ENCODE data around the gene RPRD1B.
"Not testable (repeated sequence)": the region's sequence is repeated elsewhere in the genome, so short reads cannot be mapped to it uniquely, and the experiment has no call there.

RPRD1B gene

DNA sequence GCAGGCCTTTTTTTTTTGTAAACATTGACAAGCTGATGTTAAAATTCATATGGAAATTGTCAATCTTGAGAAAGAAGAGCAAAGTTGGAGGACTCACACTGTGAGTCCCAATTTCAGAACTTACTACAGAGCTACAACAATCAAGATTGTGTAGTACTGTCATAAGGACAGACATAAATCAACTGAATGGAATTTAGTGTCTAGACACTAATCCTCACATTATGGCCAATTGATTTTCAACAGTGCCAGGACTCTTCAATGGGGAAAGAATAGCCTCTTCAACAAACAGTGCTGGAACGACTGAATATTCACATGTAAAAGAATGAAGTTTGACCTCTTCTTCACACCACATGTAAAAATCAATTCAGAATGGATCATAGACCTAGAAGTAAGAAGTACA, 70.7 kb downstream of the RPRD1B start:
- DNase-seq (ENCODE audit: low read depth), result no peak

DNA sequence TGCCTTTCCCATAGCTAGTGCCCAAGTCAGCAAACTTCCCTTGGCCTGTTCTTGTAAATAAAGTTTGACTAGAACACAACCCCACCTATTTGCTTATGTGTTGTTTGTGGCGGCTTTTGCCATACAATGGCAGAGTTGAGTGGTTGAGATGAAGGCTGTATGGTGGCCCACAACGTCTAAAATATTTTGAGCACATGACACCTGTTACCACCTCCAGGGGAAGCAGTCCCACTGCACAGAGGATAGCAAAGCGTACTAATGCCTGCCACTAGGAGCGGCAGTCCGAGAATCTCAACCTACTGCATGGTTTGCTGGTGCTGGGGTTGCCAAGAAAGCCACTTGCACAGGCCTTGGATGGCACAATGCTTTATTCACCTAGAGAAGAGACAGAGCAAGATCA, 72.9 kb downstream of the RPRD1B start:
- DNase-seq (ENCODE audit: low read depth), result no peak

DNA sequence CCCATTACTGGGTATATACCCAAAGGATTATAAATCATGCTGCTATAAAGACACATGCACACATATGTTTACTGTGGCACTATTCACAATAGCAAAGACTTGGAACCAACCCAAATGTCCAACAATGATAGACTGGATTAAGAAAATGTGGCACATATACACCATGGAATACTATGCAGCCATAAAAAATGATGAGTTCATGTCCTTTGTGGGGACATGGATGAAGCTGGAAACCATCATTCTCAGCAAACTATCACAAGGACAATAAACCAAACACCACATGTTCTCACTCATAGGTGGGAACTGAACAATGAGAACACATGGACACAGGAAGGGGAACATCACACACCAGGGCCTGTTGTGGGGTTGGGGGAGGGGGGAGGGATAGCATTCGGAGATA, 73.8 kb downstream of the RPRD1B start:
- not testable (repeated sequence) for DNase-seq (ENCODE audit: low read depth)

- not testable (repeated sequence) for DNase-seq (ENCODE audit: low read depth)
Observed at GRCh38 chr20:38107916-38108315, 74.4 kb downstream of the RPRD1B start.

DNA sequence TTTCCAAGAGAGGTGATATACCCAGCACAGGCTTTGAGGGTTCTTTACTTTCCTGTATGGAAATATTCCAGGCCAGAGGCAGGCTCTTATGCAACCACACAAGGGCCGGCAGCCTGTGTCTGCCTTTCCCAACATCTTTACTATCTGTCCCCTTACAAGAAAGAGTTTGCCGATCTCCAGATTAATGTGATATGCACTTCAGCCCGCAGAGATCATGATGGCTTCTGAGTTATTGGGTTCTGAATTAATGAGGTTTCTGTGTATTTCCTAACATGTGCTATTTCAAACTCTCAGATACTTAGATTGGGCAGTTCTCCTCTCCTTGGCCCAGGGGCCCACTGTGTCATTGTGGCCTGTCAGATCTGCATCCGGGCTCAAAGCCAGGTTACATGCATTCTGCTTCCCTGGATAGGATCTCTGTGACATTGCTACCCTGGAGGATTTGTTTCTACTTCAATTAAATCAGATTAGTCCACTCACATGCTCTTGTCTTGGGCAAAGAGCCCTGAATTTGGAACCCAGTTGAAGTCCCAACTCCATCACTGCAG, 75.0 kb downstream of the RPRD1B start:
- no peak for DNase-seq (ENCODE audit: low read depth)

DNA sequence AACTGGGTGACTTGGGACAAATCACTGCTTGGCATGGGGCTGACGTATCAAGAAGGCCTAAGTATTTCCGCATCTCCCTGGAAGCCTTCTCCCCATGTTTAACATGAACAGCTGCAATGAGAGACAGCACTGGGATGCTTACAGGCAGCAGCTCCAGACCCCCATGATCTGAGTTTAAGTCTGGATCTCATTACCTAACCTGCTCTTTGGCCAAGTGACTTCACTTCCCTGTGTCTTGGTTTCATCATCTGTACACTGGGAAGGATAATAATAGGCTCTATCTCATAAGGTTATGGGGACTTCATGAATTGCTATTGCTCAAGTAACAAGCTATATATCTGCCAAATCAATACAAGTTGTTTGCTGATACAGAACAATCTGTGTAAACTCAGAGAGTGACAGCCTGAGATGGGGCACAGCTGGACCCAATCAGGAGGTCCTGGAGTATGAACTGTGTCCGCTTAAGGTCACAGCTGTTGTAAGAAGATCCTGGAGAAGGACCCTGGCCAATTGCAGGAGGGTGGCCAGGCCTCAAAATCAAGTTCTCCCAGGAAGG, 75.5 kb downstream of the RPRD1B start:
- DNase-seq (ENCODE audit: low read depth), result no peak

- DNase-seq (ENCODE audit: low read depth), result no peak
Observed at GRCh38 chr20:38109591-38110524, 76.3 kb downstream of the RPRD1B start.

DNA sequence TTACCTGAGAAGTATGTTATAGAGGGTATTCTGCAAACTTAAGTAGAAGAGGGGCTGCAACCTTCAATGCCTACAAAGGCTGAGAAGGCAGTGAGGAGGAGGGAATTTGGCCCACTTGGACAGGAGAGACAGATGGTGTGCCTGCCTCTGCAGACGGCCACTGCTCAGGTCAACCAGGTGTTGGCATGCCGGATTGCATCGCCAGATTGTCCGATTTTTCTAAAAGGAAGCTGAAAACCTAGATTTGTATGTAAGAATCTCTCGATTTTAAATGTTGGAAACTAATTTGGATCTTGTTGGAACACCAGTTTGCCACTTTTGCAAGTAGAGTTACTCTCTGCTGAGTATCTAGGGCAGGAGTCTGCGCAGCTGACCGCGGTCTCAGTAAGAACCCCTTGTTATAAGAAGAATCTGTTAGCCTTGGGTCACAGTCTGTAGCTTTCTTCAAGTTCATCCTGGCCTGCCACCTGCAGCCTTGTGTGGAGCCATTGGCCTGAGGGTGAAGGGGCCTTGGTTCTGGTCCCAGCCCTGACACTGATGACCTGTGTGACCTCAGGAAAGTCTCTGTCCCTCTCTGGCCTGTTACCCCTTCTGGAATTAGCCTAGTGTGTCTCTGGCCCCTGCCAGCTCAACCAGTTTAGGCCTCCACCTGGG, 77.1 kb downstream of the RPRD1B start:
- no peak for DNase-seq (ENCODE audit: low read depth)

- DNase-seq (ENCODE audit: low read depth), result no peak
Observed at GRCh38 chr20:38111366-38112232, 78.1 kb downstream of the RPRD1B start.

DNA sequence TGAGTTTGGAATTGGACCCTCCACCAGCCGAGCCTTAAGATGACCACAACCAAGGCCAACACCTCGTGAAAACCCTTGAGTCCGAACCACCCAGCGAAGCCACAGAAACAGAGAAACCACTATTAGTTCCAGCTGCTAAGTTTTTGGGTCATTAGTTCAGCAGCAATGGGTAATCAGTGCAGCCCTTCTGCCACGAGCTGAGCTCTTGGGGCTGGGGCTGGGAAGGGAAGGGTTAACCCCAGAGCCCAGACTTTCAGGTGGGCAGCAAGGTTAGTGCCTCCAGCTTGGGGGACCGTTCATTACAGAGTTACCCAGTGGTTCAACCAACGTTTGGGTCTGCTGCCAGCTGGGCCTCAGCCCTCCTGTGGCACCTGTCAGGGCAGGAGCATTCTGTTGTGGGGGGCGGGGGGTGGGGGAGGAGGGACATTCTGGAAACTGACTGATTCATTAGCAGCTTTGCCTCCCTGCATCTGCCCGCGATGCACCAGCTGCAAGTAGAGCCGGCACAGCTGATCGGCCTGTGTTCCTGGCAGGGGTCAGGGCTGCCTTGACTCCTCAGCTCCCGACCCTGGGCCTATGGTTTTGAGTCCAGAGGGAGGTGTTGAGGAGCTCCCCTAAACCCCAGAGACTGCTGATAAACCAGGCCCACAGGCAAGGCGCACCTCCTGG, 78.8 kb downstream of the RPRD1B start:
- no peak for DNase-seq (ENCODE audit: low read depth)

GRCh38 chr20:38112930-38113294, 79.4 kb downstream of the RPRD1B start:
- no peak for DNase-seq (ENCODE audit: low read depth)

- DNase-seq (ENCODE audit: low read depth), result no peak
Observed at GRCh38 chr20:38113401-38114325, 80.1 kb downstream of the RPRD1B start.

- DNase-seq (ENCODE audit: low read depth), result no peak
Observed at GRCh38 chr20:38114353-38114791, 80.8 kb downstream of the RPRD1B start.

GRCh38 chr20:38115205-38115604, 81.7 kb downstream of the RPRD1B start:
- no peak for DNase-seq (ENCODE audit: low read depth)

DNA sequence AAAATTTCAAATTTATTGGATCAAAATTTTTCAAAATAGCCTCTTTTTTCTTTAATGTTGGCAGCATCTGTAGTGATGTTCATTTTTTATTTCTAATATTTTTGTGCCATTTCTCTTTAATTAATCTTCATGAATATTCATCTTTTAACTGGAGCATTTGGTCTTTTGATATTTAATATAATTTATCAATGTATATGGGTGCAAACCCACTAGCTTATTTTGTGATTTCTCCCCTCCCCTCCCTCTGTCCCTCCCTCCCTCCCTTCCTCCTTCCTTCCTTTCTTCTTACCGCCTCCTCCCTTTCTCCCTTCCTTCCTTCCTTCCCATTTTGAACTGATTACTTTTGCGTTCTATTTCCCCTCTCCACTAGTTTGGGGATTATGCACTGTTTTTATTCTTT, 82.3 kb downstream of the RPRD1B start:
- DNase-seq (ENCODE audit: low read depth), result no peak

DNA sequence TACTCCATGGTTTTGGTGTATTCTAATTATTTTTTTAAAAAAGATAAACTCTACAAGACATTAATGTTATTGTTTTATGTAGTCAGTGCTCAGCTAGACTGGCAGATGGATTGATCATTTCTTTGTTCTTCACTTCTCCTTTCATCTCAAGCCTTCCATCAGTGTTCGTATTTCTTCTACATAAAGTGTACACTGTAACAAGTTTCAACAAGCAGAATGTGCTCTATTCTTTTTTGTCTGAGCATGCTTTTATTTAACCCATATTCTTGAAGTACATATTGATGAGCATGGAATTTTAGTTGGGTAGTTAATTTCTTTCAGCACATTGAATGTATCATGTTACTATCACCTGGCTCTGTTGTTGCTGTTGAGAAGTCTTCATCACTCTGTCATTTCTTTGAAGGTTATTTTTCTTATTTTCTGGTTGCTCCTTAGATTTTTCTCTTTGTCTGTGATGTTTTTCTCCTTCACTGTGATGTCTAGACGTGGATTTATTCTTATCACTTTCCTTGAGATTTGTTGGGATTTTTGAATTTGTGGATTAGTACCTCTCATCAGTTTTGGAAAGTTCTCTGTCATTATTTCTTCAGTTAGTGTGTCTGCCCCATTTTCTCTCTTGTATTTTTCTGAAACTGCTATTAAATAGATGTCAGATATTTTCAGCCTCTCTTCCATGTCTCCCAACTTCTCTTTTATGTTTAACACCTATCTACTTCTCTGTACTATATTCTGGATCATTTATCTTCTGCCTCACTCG, 83.0 kb downstream of the RPRD1B start:
- DNase-seq (ENCODE audit: low read depth), result no peak

DNA sequence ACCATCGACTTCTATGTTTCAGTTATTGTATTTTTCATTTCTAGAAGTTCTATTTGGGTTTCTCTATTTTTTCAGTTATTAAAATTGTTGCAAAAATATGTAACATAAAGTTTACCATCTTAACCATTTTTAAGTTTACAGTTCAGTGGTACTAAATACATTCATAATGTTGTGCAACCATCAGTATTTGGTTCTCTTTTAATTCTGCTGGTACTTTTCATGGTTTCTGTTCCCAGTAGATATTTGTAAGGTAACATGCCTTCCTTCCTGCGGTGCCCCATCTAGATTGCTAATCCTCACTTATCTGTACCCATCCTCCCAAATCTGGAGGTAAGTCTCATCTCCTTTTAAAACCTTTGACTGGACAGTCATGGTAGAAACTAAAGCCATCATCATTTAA, 83.7 kb downstream of the RPRD1B start:
- no peak for DNase-seq (ENCODE audit: low read depth)

DNA sequence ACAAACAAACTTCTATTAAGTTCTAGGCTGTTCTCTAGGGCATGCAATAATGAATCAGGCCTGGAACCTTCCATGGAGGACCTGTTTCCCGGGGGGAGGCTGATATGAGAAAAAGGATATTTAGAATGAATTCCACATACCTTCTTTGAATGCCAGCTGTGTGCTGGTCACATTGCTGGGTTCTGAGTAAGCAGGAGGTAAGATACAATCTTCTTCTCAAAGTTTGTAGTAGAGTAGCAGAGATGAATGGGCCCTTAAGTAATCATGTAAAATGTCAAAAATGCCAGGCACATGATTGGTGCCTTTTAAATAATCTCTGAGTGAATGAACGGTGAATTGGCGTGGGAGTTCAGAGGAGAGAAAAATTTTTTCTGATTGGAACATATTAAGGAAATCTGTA, 84.1 kb downstream of the RPRD1B start:
- no peak for DNase-seq (ENCODE audit: low read depth)

GRCh38 chr20:38119446-38119845, 85.9 kb downstream of the RPRD1B start:
- no peak for DNase-seq (ENCODE audit: low read depth)

DNA sequence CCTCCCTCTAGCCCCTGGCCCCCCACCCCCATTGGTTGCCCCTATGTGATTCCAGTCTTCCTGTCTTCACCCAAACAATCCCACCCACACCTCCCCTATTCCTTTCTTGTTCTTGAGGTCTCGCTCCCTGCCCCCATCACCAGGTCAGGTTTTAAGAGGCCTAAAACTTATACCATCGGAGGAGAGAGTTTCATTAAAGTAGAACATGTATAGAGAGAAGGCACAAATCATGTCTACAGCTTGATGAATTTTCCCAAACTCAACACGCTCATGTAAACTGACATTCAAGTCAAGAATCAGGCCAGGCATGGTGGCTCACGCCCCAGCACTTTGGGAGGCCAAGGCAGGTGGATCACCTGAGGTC, 87.1 kb downstream of the RPRD1B start:
- DNase-seq (ENCODE audit: low read depth), result no peak

Measured in stimulated activated CD4-positive, alpha-beta T cell treated with anti-CD3 and anti-CD28 coated beads, Interleukin-2, amount 100 ng/mL, for 4 hours (primary cell).